HG02798 (cell line): ENCODE results near the gene CYP1A1.
A peak's percentile ranks its signal among the peaks of the same experiment; 100 is the strongest.

Experiments used
- ATAC-seq: cut with Tn5 transposase; IDR thresholded peaks from one replicate; pipeline ENCODE4 v1.9.1; 2021; ENCODE audit warnings: mild to moderate bottlenecking; ENCODE audit not compliant: unreplicated experiment, poor library complexity

Gene CYP1A1

DNA sequence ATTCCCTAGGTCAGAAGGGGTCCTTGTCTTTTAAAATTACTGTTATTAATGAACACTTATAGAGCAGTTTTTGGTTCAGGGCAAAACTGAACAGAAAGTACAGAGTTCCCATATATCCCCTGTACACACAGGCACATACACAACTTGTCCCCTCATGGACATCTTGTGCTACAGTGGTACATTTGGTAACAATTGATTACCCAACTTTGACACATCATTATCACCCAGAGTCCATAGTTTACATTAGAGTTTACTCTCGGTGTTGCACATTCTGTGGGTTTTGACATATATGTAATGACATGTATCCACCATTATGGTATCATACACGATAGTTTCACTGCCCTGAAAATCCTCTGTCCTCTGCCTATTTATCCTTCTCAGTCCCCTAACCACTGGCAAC lies 28.5 kb downstream of the CYP1A1 start:
- no peak for ATAC-seq

DNA sequence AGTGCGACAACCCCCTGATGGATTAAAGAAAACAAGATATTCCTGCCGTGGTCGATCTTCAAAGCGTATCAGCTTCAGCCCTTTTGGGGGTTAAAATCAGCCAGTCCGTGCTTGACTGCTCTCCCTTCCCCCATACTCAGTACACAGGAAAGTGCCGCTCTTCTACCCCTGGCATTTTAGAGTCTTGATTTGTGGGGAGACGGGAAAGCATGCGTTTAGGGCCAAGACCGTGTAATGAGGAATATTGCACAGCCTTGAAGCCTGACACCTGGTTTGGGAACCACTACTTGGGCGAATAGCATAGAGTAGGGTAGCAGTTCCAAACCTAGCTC lies 29.0 kb downstream of the CYP1A1 start:
- ATAC-seq: no peak

DNA sequence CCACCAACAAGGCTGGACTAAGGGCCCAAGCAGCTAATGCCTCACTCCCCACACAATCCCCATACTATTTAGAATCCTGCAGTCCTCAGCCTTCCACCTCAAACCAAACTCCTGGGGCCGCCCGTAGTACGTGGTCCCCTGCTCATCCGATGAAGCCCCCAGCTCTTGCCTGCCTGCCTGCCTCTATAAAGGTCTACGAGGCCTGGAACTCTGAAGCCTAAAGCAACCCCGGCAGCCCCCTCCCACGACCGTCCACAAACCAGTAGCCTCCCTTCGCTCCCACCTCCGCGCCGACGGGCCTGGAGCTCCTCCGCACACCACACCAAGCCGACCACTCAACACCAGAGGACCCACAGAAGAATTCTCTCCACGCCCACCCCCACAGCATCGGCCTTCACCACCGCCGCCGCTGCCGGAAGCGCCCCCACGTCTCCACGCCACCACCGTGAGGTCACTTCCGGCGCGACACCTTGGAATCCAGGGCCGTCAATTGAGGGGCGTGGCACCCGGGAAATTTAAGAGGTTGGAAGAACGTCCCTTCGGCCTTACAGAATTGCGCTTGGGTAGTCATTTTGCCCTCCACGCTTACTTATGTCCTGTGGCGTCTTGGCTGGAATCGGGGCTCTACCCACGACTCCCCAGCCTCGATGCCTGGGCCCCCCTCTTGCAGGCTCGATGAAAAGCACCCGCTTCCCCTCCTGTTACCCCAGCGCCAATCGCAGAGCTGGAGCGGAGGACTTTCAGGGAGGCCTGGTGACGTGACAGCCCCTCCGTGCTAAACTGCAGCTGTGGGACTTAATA lies 29.5 kb downstream of the CYP1A1 start, which contains the start of gene EDC3:
Gene EDC3, minus strand, starts transcription at position 428 of the 801 bp plus-strand sequence. CDS start 20,900 bp downstream, outside the sequence.
- peak; percentile 94 for ATAC-seq

DNA sequence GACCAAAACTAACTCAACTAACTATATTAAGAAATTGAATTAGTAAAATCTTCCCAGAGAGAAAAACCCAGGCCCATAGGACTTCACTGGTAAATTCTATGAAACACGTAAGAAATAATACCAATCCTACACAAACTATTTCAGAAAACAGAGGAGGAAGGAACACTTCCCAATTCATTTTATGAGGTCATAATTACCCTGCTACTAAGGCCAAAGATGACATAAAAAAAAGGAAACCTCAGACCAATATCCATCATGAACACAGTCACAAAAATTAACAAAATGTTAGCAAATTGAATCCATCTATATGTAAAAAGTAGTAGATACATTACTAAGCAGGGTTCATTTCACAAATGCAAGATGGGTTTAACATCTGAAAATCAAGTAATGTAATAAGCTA lies 33.0 kb downstream of the CYP1A1 start:
- no peak for ATAC-seq

GRCh38 chr15:74683758-74684157 lies 41.6 kb downstream of the CYP1A1 start:
- no peak for ATAC-seq

GRCh38 chr15:74682954-74683353 lies 42.4 kb downstream of the CYP1A1 start:
- no peak for ATAC-seq

DNA sequence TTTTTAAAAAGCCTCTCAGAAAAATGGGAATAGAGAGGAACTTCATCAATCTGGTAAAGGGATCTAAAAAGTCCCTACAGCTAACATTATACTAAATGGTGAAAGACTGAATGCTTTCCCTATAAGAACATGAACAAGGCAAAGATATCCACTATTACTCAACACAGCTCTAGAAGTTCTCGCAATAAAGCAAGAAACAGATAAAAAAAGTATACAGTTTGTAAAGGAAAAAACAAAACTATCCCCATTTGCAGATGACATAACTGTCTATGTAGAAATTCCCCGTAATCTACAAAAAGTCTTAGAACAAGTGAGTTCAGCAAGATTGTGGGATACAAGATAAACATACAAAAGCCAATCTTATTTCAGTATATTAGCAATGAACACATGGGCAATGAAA lies 44.9 kb downstream of the CYP1A1 start:
- no peak for ATAC-seq

- ATAC-seq: no peak
Measured at GRCh38 chr15:74676801-74677200, 48.5 kb downstream of the CYP1A1 start.

DNA sequence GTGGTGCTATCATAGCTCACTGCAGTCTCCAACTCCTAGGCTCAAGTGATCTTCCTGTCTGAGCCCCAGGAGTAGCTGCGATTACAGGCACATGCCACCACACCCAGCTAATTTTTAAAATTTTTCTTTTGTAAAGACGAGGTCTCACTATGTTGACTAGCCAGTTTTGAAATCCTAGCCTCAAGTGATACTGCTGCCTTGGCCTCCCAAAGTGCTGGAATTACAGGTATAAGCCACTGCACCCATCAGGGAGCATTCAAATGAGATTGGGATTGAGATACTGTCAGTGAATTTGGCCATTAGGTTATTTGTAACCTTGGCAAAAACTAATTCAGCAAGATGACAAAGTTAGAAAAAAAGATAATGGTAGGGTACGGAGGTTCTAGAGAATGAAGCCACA lies 51.2 kb downstream of the CYP1A1 start:
- no peak for ATAC-seq

DNA sequence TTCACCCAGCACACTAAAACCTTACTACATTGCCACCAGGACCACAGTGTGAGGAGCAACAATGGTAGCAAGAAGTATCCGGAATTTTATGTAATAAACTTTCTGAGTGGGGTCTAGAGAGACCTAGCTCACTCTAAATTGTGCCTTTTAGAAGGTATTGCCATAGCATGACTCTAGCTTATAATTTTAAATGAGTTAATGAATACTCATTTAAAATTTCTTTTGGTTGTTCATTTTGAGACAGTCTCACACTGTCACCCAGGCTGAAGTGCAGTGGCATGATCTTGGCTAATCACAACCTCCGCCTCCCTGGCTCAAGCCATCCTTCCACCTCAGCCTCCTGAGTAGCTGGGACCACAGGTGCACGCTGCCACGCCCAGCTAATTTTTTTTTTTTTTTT lies 55.7 kb downstream of the CYP1A1 start:
- ATAC-seq: no peak
